Measurements from ENCODE around the gene SKOR1. TPM values are rescaled to one million over a fixed set of nuclear protein-coding genes. Genes with fewer than 3 reads are reported as not detected.

The SKOR1 gene
- total RNA-seq, 1 donor from 2014 or later, result 0.22 TPM

- intact Hi-C loops (cut with micrococcal nuclease), result loop anchor here (10.0 kb wide), 2 partner anchors 767 to 1333 kb away; partner anchors contain the start of genes GLCE and SMAD3
Observed at GRCh38 chr15:67831363-67831762, 6.1 kb downstream of the SKOR1 start.

GRCh38 chr15:67832031-67832551, 6.8 kb downstream of the SKOR1 start:
- intact Hi-C loops (cut with micrococcal nuclease), result loop anchor here (10.0 kb wide), 2 partner anchors 767 to 1333 kb away; partner anchors contain the start of genes GLCE and SMAD3

- intact Hi-C loops (cut with micrococcal nuclease), result loop anchor here (10.0 kb wide), 2 partner anchors 768 to 1332 kb away; partner anchors contain the start of genes GLCE and SMAD3
Observed at GRCh38 chr15:67832897-67833709, 7.8 kb downstream of the SKOR1 start.

GRCh38 chr15:67833710-67834511, 8.6 kb downstream of the SKOR1 start:
- intact Hi-C loops (cut with micrococcal nuclease), result loop anchor here (10.0 kb wide), 2 partner anchors 769 to 1331 kb away; partner anchors contain the start of genes GLCE and SMAD3

- intact Hi-C loops (cut with micrococcal nuclease), result loop anchor here (1.0 to 10.0 kb wide), 4 partner anchors 51 to 1330 kb away; partner anchors contain the start of genes GLCE and SMAD3
Observed at GRCh38 chr15:67834581-67835296, 9.4 kb downstream of the SKOR1 start.

GRCh38 chr15:67835297-67836133, 10.2 kb downstream of the SKOR1 start:
- intact Hi-C loops (cut with micrococcal nuclease), result loop anchor here (1.0 to 10.0 kb wide), 7 partner anchors 52 to 1329 kb away; partner anchors contain the start of genes GLCE and SMAD3

GRCh38 chr15:67836134-67836455, 10.8 kb downstream of the SKOR1 start:
- intact Hi-C loops (cut with micrococcal nuclease), result loop anchor here (1.0 to 10.0 kb wide), 6 partner anchors 335 to 1329 kb away; partner anchors contain the start of genes GLCE and SMAD3

GRCh38 chr15:67836477-67836876, 11.2 kb downstream of the SKOR1 start:
- intact Hi-C loops (cut with micrococcal nuclease), result loop anchor here (1.0 to 10.0 kb wide), 6 partner anchors 335 to 1328 kb away; partner anchors contain the start of genes GLCE and SMAD3

- intact Hi-C loops (cut with micrococcal nuclease), result loop anchor here (1.0 to 10.0 kb wide), 6 partner anchors 336 to 1328 kb away; partner anchors contain the start of genes GLCE and SMAD3
Observed at GRCh38 chr15:67836955-67837354, 11.6 kb downstream of the SKOR1 start.

- intact Hi-C loops (cut with micrococcal nuclease), result loop anchor here (2.0 to 10.0 kb wide), 4 partner anchors 537 to 1326 kb away; partner anchors contain the start of genes GLCE, SMAD3 and SMAD6
Observed at GRCh38 chr15:67838789-67839332, 13.6 kb downstream of the SKOR1 start.

GRCh38 chr15:67839499-67839928, 14.2 kb downstream of the SKOR1 start:
- intact Hi-C loops (cut with micrococcal nuclease), result loop anchor here (2.0 to 10.0 kb wide), 4 partner anchors 537 to 1325 kb away; partner anchors contain the start of genes GLCE, SMAD3 and SMAD6

GRCh38 chr15:67839929-67840748, 14.8 kb downstream of the SKOR1 start, which contains the start of gene RNU6-1:
Gene RNU6-1 (minus strand): TSS chr15:67840045.
- intact Hi-C loops (cut with micrococcal nuclease), result loop anchor here (1.0 to 10.0 kb wide), 11 partner anchors 214 to 1325 kb away; partner anchors contain the start of genes AAGAB, C15orf61, CALML4 and CLN6

- intact Hi-C loops (cut with micrococcal nuclease), result loop anchor here (1.0 to 5.0 kb wide), 7 partner anchors 213 to 586 kb away; partner anchors contain the start of genes AAGAB, C15orf61, CALML4 and CLN6
Observed at GRCh38 chr15:67840749-67841512, 15.6 kb downstream of the SKOR1 start.

- intact Hi-C loops (cut with micrococcal nuclease), result loop anchor here (2.0 to 5.0 kb wide), 2 partner anchors 366 to 587 kb away; partner anchors contain the start of genes AAGAB, CALML4 and IQCH
Observed at GRCh38 chr15:67841513-67841762, 16.1 kb downstream of the SKOR1 start.

- intact Hi-C loops (cut with micrococcal nuclease), result loop anchor here (5.0 kb wide), 1 partner anchor 364 kb away; the partner anchor contains the start of gene CALML4
Observed at GRCh38 chr15:67843092-67843501, 17.8 kb downstream of the SKOR1 start.

- intact Hi-C loops (cut with micrococcal nuclease), result loop anchor here (5.0 kb wide), 1 partner anchor 364 kb away; the partner anchor contains the start of gene CALML4
Observed at GRCh38 chr15:67843571-67844387, 18.5 kb downstream of the SKOR1 start.

Measured in T-helper 1 cell treated with Interleukin-12 subunit alpha and Interleukin-12 subunit beta and Interleukin-4 antibody, amounts not matched to agents 30 ng/mL and 1 ng/mL, for 36 hours (primary cell).